HepG2 (cell line): Measurements from ENCODE around the gene NACC2. TPM values are rescaled to one million over a fixed set of nuclear protein-coding genes. Genes with fewer than 3 reads are reported as not detected.
A peak's percentile ranks its signal among the peaks of the same experiment; 100 is the strongest.

Experiments used
- DNMT3B ChIP-seq: conservative IDR thresholded peaks from 2 replicates; pipeline ENCODE4 v1.6.1; 2016; ENCODE audit warnings: missing biosample characterization, control low read depth
- ESRRA ChIP-seq: sonication (generic); formaldehyde crosslinking; IDR thresholded peaks from 2 replicates; pipeline ENCODE4 v1.5.1; 2020; ENCODE audit warnings: mild to moderate bottlenecking, low read depth, missing genetic modification reagents
- FOXO1 ChIP-seq: sonication (generic); formaldehyde crosslinking; IDR thresholded peaks from 2 replicates; pipeline ENCODE4 v1.4.0; 2020; ENCODE audit warnings: missing genetic modification reagents
- NFRKB ChIP-seq: fragments of 450-650 bp; IDR thresholded peaks from 2 replicates; pipeline ENCODE4 v1.6.1; 2017
- SP4 ChIP-seq: sonication (generic); formaldehyde crosslinking; IDR thresholded peaks from 2 replicates; pipeline ENCODE4 v1.8.1; 2023; ENCODE audit warnings: mild to moderate bottlenecking, missing genetic modification reagents
- SRF ChIP-seq: IDR thresholded peaks from 2 replicates; pipeline ENCODE4 v1.6.1; 2011; ENCODE audit warnings: mild to moderate bottlenecking, low read depth, low read length, moderate library complexity
- polyA plus RNA-seq, 8 experiments: library from polyadenylated mRNA; depleted of rRNA in 3 of 8; stranded (reverse) in 7 of 8; unstranded in 1 of 8; fragments of >200 nt; fragmentation: Illumina TruSeq in 4 of 8; extraction: Trizol in 4 of 8; gene quantifications; 2 replicates each; pipeline versions ENCODE4 v1.2.1 to v1.2.3, GENCODE V29; 2011 to 2016; ENCODE audit warnings: low read depth in 4 of 8, missing spikeins in 1 of 8, mixed read lengths in 1 of 8; ENCODE audit not compliant: insufficient read depth in 1 of 8
- total RNA-seq, 5 experiments: library from RNA; depleted of rRNA; stranded (reverse); fragments of >200 nt; fragmentation: Illumina TruSeq; extraction: Trizol; gene quantifications; 2 replicates each; pipeline ENCODE4 v1.2.3, GENCODE V29; 2016; ENCODE audit warnings: low read depth in 1 of 5
- TF ChIP-seq, protein P1 (sequence below): sonication (generic); formaldehyde crosslinking; IDR thresholded peaks from one replicate; pipeline ENCODE4 v1.5.1; 2020; ENCODE audit warnings: mild to moderate bottlenecking, missing genetic modification reagents; ENCODE audit errors: not compliant biosample characterization
- TF ChIP-seq, protein P2 (sequence below): sonication (generic); formaldehyde crosslinking; IDR thresholded peaks from 2 replicates; pipeline ENCODE4 v1.4.0; 2020; ENCODE audit warnings: missing genetic modification reagents, borderline replicate concordance
- TF ChIP-seq, protein P3 (sequence below): sonication (generic); formaldehyde crosslinking; IDR thresholded peaks from 2 replicates; pipeline ENCODE4 v1.4.0; 2020; ENCODE audit warnings: missing genetic modification reagents, borderline replicate concordance
- TF ChIP-seq, protein P4 (sequence below): sonication (generic); formaldehyde crosslinking; IDR thresholded peaks from 2 replicates; pipeline ENCODE4 v1.8.1; 2023; ENCODE audit warnings: mild to moderate bottlenecking, missing genetic modification reagents

Gene NACC2
- total and polyA plus RNA-seq, 2 of the 13 experiments (the other 11 are each of a cell fraction or from before 2014, with no cell fraction given): 5.9 to 12.3 TPM

DNA sequence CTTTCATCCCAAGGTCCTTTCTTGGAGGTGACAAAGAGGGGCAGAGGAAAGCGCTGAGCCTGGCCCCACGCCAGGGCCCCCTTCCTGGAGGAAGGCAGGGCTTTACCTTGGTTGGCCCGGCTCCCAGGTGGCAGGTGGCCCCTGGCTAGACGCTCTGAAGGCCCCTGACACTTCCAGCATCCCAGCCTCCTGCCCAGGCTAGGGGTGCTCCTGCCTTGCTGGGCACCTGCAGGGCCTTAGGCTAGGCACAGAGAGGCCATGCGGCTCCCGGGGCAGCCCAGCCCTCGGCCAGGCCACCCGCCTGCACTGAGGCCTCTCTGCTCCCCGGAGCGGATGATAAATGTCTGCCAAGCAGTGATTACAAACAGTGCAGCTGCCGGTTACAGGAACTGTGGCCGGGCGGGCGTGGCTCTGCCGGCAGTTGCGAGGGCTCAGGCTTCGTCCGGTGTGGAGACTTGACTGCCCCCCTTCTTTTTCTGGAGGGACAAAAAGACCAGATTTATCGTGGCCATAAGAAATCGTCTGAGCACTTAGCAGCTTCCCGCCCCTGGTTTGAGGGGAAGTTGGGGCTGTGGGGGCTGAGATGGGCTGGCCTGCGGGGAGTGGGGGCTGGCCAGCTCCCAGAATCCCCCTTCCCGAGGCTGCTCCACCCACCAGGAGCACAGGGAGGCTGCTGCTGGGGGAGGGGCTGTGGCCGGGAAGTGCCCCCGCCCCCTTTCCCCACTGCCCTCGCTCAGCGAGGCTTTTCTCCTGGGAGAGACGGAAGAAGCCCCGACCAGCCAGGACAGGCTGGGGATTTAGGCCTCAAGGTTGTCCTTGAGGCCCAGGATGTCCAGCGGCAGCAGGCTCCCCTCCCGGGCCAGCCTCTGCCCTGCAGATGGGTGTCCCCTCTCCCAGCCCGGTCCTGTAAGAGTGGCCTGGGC is 102.3 kb downstream of the NACC2 start (continued):
- TF ChIP-seq, protein P1, sequence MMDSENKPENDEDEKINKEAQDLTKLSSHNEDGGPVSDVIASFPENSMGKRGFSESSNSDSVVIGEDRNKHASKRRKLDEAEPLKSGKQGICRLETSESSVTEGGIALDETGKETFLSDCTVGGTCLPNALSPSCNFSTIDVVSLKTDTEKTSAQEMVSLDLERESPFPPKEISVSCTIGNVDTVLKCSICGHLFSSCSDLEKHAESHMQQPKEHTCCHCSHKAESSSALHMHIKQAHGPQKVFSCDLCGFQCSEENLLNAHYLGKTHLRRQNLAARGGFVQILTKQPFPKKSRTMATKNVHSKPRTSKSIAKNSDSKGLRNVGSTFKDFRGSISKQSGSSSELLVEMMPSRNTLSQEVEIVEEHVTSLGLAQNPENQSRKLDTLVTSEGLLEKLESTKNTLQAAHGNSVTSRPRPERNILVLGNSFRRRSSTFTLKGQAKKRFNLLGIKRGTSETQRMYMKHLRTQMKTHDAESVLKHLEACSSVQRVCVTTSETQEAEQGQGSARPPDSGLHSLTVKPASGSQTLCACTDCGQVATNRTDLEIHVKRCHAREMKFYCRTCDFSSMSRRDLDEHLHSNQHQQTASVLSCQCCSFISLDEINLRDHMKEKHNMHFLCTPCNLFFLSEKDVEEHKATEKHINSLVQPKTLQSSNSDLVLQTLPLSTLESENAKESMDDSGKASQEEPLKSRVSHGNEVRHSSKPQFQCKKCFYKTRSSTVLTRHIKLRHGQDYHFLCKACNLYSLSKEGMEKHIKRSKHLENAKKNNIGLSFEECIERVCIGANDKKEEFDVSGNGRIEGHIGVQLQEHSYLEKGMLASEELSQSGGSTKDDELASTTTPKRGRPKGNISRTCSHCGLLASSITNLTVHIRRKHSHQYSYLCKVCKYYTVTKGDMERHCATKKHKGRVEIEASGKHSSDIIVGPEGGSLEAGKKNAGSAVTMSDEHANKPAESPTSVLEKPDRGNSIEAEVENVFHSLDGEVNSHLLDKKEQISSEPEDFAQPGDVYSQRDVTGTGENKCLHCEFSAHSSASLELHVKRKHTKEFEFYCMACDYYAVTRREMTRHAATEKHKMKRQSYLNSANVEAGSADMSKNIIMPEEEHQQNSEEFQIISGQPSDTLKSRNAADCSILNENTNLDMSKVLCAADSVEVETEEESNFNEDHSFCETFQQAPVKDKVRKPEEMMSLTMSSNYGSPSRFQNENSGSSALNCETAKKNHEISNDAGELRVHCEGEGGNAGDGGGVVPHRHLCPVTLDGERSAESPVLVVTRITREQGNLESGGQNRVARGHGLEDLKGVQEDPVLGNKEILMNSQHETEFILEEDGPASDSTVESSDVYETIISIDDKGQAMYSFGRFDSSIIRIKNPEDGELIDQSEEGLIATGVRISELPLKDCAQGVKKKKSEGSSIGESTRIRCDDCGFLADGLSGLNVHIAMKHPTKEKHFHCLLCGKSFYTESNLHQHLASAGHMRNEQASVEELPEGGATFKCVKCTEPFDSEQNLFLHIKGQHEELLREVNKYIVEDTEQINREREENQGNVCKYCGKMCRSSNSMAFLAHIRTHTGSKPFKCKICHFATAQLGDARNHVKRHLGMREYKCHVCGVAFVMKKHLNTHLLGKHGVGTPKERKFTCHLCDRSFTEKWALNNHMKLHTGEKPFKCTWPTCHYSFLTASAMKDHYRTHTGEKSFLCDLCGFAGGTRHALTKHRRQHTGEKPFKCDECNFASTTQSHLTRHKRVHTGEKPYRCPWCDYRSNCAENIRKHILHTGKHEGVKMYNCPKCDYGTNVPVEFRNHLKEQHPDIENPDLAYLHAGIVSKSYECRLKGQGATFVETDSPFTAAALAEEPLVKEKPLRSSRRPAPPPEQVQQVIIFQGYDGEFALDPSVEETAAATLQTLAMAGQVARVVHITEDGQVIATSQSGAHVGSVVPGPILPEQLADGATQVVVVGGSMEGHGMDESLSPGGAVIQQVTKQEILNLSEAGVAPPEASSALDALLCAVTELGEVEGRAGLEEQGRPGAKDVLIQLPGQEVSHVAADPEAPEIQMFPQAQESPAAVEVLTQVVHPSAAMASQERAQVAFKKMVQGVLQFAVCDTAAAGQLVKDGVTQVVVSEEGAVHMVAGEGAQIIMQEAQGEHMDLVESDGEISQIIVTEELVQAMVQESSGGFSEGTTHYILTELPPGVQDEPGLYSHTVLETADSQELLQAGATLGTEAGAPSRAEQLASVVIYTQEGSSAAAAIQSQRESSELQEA: no peak
- TF ChIP-seq SRF (no peak), SP4 (CRISPR knock-in tag) (peak; percentile 75), NFRKB (no peak), FOXO1 (CRISPR knock-in tag) (no peak; the same call in 1 of the 2 replicates), ESRRA (CRISPR knock-in tag) (no peak; the same call in 1 of the 2 replicates), DNMT3B (CRISPR knock-in tag) (no peak)
- TF ChIP-seq, protein P2, sequence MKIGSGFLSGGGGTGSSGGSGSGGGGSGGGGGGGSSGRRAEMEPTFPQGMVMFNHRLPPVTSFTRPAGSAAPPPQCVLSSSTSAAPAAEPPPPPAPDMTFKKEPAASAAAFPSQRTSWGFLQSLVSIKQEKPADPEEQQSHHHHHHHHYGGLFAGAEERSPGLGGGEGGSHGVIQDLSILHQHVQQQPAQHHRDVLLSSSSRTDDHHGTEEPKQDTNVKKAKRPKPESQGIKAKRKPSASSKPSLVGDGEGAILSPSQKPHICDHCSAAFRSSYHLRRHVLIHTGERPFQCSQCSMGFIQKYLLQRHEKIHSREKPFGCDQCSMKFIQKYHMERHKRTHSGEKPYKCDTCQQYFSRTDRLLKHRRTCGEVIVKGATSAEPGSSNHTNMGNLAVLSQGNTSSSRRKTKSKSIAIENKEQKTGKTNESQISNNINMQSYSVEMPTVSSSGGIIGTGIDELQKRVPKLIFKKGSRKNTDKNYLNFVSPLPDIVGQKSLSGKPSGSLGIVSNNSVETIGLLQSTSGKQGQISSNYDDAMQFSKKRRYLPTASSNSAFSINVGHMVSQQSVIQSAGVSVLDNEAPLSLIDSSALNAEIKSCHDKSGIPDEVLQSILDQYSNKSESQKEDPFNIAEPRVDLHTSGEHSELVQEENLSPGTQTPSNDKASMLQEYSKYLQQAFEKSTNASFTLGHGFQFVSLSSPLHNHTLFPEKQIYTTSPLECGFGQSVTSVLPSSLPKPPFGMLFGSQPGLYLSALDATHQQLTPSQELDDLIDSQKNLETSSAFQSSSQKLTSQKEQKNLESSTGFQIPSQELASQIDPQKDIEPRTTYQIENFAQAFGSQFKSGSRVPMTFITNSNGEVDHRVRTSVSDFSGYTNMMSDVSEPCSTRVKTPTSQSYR (CRISPR knock-in tag): peak; percentile 92
- TF ChIP-seq, protein P3, sequence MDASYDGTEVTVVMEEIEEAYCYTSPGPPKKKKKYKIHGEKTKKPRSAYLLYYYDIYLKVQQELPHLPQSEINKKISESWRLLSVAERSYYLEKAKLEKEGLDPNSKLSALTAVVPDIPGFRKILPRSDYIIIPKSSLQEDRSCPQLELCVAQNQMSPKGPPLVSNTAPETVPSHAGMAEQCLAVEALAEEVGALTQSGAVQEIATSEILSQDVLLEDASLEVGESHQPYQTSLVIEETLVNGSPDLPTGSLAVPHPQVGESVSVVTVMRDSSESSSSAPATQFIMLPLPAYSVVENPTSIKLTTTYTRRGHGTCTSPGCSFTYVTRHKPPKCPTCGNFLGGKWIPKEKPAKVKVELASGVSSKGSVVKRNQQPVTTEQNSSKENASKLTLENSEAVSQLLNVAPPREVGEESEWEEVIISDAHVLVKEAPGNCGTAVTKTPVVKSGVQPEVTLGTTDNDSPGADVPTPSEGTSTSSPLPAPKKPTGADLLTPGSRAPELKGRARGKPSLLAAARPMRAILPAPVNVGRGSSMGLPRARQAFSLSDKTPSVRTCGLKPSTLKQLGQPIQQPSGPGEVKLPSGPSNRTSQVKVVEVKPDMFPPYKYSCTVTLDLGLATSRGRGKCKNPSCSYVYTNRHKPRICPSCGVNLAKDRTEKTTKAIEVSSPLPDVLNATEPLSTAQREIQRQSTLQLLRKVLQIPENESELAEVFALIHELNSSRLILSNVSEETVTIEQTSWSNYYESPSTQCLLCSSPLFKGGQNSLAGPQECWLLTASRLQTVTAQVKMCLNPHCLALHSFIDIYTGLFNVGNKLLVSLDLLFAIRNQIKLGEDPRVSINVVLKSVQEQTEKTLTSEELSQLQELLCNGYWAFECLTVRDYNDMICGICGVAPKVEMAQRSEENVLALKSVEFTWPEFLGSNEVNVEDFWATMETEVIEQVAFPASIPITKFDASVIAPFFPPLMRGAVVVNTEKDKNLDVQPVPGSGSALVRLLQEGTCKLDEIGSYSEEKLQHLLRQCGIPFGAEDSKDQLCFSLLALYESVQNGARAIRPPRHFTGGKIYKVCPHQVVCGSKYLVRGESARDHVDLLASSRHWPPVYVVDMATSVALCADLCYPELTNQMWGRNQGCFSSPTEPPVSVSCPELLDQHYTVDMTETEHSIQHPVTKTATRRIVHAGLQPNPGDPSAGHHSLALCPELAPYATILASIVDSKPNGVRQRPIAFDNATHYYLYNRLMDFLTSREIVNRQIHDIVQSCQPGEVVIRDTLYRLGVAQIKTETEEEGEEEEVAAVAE (CRISPR knock-in tag): no peak
- TF ChIP-seq, protein P4, sequence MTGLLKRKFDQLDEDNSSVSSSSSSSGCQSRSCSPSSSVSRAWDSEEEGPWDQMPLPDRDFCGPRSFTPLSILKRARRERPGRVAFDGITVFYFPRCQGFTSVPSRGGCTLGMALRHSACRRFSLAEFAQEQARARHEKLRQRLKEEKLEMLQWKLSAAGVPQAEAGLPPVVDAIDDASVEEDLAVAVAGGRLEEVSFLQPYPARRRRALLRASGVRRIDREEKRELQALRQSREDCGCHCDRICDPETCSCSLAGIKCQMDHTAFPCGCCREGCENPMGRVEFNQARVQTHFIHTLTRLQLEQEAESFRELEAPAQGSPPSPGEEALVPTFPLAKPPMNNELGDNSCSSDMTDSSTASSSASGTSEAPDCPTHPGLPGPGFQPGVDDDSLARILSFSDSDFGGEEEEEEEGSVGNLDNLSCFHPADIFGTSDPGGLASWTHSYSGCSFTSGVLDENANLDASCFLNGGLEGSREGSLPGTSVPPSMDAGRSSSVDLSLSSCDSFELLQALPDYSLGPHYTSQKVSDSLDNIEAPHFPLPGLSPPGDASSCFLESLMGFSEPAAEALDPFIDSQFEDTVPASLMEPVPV (CRISPR knock-in tag): no peak
